ENCODE results near the gene PRDM9.

DNA sequence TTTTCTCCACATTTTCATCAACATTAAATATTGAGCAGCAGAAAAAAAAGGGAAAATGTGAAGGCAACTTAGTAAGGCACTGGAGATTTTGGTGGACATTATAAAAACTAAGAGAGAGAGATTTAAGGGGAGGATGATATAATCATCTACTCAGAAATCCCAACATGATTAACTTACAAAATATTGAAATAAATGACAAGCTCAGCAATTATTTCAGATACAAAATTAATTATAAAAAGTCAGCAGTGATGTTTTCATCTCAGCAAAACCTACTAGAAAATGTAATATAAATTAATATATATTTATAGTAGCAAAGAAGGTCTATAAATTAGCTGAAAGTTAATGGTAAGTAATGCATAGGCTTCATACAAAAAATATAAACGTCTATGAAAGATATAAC is 30.8 kb upstream of the PRDM9 start:
- TF ChIP-seq, protein P1, sequence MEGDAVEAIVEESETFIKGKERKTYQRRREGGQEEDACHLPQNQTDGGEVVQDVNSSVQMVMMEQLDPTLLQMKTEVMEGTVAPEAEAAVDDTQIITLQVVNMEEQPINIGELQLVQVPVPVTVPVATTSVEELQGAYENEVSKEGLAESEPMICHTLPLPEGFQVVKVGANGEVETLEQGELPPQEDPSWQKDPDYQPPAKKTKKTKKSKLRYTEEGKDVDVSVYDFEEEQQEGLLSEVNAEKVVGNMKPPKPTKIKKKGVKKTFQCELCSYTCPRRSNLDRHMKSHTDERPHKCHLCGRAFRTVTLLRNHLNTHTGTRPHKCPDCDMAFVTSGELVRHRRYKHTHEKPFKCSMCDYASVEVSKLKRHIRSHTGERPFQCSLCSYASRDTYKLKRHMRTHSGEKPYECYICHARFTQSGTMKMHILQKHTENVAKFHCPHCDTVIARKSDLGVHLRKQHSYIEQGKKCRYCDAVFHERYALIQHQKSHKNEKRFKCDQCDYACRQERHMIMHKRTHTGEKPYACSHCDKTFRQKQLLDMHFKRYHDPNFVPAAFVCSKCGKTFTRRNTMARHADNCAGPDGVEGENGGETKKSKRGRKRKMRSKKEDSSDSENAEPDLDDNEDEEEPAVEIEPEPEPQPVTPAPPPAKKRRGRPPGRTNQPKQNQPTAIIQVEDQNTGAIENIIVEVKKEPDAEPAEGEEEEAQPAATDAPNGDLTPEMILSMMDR (IDR thresholded peaks at IDR 0.05) = no peak
- no peak for TF ChIP-seq POLR2A (IDR thresholded peaks at IDR 0.05)

Data from gastroesophageal sphincter (tissue), 3 donors.